Measurements from ENCODE around the gene MUC6.

GRCh38 chr11:1038921-1039320 is 2.4 kb upstream of the MUC6 start:
- TF ChIP-seq, protein P1, sequence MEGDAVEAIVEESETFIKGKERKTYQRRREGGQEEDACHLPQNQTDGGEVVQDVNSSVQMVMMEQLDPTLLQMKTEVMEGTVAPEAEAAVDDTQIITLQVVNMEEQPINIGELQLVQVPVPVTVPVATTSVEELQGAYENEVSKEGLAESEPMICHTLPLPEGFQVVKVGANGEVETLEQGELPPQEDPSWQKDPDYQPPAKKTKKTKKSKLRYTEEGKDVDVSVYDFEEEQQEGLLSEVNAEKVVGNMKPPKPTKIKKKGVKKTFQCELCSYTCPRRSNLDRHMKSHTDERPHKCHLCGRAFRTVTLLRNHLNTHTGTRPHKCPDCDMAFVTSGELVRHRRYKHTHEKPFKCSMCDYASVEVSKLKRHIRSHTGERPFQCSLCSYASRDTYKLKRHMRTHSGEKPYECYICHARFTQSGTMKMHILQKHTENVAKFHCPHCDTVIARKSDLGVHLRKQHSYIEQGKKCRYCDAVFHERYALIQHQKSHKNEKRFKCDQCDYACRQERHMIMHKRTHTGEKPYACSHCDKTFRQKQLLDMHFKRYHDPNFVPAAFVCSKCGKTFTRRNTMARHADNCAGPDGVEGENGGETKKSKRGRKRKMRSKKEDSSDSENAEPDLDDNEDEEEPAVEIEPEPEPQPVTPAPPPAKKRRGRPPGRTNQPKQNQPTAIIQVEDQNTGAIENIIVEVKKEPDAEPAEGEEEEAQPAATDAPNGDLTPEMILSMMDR (IDR thresholded peaks at IDR 0.05): no peak
- TF ChIP-seq POLR2A (IDR thresholded peaks at IDR 0.05): no peak
- TF ChIP-seq EP300 (IDR thresholded peaks at IDR 0.05): no peak
